ENCODE measurements around the gene FLT3LG.

- TF ChIP-seq CTCF (IDR thresholded peaks at IDR 0.05; ENCODE audit: low read depth, low read length): no peak
- TF ChIP-seq EZH2phosphoT487 (IDR thresholded peaks at IDR 0.05; ENCODE audit: low read depth): no peak
These were observed 23.6 kb upstream of the FLT3LG start for GRCh38 chr19:49450405-49450804.

Measured in OCI-LY3 (cell line).